B cell (primary cell): ENCODE results near the gene CFAP90.

Experiments used
- EZH2 ChIP-seq: IDR thresholded peaks from 2 replicates; pipeline ENCODE4 v1.6.1; 2012; ENCODE audit warnings: borderline replicate concordance, low read depth, mild to moderate bottlenecking, moderate library complexity, low read length; ENCODE audit not compliant: insufficient read depth, poor library complexity, severe bottlenecking
- TF ChIP-seq, protein P1 (sequence below): fragments of 200-600 bp; IDR thresholded peaks from one replicate; pipeline ENCODE4 v1.8.0; 2022; ENCODE audit warnings: antibody characterized with exemption, mild to moderate bottlenecking

GRCh38 chr5:7894860-7895259 is 43.9 kb upstream of the CFAP90 start:
- TF ChIP-seq, protein P1, sequence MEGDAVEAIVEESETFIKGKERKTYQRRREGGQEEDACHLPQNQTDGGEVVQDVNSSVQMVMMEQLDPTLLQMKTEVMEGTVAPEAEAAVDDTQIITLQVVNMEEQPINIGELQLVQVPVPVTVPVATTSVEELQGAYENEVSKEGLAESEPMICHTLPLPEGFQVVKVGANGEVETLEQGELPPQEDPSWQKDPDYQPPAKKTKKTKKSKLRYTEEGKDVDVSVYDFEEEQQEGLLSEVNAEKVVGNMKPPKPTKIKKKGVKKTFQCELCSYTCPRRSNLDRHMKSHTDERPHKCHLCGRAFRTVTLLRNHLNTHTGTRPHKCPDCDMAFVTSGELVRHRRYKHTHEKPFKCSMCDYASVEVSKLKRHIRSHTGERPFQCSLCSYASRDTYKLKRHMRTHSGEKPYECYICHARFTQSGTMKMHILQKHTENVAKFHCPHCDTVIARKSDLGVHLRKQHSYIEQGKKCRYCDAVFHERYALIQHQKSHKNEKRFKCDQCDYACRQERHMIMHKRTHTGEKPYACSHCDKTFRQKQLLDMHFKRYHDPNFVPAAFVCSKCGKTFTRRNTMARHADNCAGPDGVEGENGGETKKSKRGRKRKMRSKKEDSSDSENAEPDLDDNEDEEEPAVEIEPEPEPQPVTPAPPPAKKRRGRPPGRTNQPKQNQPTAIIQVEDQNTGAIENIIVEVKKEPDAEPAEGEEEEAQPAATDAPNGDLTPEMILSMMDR, result no peak
- no peak for TF ChIP-seq EZH2
